Esophagus squamous epithelium (tissue), 4 donors: ENCODE results near the gene SLC13A4.

ENCODE experiments used
- CTCF ChIP-seq, 6 experiments: fragments of 450-650 bp in 4 of 6; fragments of 200-600 bp in 2 of 6; sonication (generic) in 2 of 6; IDR thresholded peaks; one replicate each; pipeline ENCODE4 v1.5.1; 2016 to 2019; ENCODE audit warnings: antibody characterized with exemption in 6 of 6, mild to moderate bottlenecking in 4 of 6, moderate library complexity in 4 of 6
- POLR2A ChIP-seq, 4 donors: fragments of 450-650 bp; IDR thresholded peaks; one replicate each; pipeline ENCODE4 v1.6.1; 2017; ENCODE audit warnings: antibody characterized with exemption in 4 of 4, mild to moderate bottlenecking in 4 of 4, moderate library complexity in 3 of 4

- no peak for TF ChIP-seq CTCF (IDR thresholded peaks at IDR 0.05)
- no peak for TF ChIP-seq POLR2A (IDR thresholded peaks at IDR 0.05)
Measured at GRCh38 chr7:135659159-135659846, 68.7 kb downstream of the SLC13A4 start.
